ENCODE data around the gene SLC35G4. TPM values are rescaled to one million over a fixed set of nuclear protein-coding genes. Genes with fewer than 3 reads are reported as not detected.
A peak's percentile ranks its signal among the peaks of the same experiment; 100 is the strongest.
"Not testable (repeated sequence)": the region's sequence is repeated elsewhere in the genome, so short reads cannot be mapped to it uniquely, and the experiment has no call there.

Gene SLC35G4
- polyA plus RNA-seq, 10 donors = not detected

DNA sequence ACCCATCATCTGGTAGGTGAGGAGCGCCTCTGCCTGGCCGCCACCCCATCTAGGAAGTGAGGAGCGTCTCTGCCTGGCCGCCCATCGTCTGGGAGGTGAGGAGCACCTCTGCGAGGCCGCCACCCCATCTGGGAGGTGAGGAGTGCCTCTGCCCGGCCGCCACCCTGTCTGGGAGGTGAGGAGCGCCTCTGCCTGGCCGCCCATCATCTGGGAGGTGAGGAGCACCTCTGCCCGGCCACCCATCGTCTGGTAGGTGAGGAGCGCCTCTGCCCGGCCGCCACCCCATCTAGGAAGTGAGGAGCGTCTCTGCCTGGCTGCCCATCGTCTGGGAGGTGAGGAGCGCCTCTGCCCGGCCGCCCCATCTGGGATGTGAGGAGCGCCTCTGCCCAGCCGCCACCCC lies 4.2 kb downstream of the SLC35G4 start:
- not testable (repeated sequence) for DNase-seq

DNA sequence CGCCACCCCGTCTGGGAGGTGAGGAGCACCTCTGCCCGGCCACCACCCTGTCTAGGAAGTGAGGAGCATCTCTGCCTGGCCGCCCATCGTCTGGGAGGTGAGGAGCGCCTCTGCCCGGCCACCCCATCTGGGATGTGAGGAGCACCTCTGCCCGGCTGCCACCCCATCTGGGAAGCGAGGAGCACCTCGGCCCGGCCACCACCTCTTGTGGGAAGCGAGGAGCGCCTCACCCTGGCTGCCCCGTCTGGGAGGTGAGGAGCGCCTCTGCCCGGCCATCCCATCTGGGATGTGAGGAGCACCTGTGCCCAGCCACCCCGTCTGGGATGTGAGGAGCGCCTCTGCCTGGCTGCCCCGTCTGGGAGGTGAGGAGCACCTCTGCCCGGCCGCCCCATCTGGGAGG lies 4.6 kb downstream of the SLC35G4 start:
- DNase-seq = not testable (repeated sequence)

DNA sequence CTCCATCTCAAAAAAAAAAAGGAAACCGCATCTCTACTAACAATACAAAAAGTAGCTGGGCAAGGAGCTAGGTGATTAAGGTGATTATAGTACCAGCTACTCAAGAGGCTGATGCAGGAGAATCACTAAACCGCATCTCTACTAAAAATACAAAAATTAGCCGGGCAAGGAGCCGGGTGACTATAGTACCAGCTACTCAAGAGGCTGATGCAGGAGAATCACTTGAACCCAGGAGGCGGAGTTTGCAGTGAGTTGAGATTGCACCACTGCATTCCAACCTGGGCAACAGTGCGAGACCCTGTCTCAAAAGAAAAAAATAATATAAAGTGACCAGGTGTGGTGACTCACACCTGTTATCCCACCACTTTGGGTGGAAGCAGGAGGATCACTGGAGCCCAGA lies 5.6 kb downstream of the SLC35G4 start:
- not testable (repeated sequence) for DNase-seq

DNA sequence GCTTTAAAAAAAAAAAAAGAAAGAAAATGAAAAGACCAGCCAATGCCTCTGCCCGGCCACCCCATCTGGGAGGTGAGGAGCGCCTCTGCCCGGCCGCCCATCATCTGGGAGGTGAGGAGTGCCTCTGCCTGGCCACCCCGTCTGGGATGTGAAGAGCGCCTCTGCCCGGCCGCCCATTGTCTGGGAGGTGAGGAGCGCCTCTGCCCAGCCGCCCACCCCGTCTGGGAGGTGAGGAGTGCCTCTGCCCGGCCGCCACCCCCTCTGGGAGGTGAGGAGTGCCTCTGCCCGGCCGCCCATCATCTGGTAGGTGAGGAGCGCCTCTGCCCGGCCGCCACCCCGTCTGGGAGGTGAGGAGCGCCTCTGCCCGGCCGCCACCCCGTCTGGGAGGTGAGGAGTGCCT lies 37.9 kb downstream of the SLC35G4 start:
- not testable (repeated sequence) for DNase-seq

DNA sequence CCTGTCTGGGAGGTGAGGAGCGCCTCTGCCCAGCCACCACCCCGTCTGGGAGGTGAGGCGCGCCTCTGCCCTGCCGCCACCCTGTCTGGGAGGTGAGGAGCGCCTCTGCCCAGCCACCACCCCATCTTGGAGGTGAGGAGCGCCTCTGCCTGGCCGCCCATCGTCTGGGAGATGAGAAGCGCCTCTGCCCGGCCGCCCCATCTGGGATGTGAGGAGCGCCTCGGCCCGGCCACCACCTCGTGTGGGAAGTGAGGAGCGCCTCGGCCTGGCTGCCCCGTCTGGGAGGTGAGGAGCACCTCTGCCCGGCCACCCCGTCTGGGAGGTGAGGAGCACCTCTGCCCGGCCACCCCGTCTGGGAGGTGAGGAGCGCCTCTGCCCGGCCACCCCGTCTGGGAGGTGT lies 38.4 kb downstream of the SLC35G4 start:
- DNase-seq = not testable (repeated sequence)

DNA sequence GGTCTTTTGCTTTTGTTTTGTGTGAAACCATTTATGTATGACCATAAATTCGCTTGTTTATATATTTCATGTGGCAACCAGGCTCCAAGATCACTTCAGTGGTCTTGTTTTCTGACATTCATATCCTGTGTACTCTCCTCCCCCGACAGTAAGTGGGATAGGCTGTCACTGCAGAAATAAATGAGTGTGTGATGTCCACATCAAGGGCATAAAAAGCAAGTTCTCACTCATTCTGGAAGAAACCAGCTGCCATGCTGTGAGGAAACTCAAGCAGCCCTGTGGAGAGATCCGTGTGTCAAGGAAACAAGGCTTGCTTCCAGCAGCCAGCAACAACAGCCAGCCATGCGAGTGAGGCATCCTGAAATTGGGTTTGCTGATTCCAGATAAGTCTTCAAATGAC lies 40.4 kb downstream of the SLC35G4 start:
- DNase-seq = no peak

DNA sequence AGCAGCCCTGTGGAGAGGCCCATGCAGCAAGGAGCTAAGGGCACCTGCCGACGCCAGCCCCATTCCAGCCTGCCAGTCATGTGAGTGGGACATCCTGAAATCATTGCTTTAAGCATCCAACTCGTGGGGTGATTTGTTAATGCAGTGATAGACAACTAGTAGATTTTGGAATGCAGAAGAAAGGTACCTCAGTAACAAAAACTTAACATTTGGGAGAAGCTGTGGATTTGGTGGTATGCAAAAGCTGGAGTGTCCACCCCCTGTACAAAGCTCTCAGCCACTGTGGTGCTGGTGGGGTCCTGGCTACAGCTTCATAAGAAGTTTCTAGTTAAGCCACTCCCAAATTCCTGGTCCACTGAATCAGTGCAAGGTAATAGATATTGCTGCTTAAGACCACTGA lies 42.5 kb downstream of the SLC35G4 start:
- no peak for DNase-seq

DNA sequence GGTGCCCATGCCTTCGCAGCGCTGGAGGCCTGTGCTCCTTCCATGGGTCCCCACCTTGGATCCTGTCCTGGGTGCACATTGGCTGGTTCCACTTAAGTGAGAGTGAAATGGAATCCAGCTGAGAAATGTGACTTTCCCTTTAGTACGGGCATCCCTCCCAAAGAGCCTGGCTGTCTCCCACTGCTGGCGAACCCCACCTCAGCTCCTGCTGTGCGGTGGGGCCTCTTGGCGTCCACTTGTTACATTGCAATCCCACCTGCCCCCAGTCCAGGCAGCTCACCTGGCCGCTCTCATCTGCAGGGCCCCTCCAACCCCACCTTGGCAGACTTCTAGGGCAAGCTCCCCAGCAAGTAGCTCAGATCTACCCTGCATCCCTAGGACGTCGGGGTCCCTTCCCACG lies 44.1 kb downstream of the SLC35G4 start:
- DNase-seq = no peak

DNA sequence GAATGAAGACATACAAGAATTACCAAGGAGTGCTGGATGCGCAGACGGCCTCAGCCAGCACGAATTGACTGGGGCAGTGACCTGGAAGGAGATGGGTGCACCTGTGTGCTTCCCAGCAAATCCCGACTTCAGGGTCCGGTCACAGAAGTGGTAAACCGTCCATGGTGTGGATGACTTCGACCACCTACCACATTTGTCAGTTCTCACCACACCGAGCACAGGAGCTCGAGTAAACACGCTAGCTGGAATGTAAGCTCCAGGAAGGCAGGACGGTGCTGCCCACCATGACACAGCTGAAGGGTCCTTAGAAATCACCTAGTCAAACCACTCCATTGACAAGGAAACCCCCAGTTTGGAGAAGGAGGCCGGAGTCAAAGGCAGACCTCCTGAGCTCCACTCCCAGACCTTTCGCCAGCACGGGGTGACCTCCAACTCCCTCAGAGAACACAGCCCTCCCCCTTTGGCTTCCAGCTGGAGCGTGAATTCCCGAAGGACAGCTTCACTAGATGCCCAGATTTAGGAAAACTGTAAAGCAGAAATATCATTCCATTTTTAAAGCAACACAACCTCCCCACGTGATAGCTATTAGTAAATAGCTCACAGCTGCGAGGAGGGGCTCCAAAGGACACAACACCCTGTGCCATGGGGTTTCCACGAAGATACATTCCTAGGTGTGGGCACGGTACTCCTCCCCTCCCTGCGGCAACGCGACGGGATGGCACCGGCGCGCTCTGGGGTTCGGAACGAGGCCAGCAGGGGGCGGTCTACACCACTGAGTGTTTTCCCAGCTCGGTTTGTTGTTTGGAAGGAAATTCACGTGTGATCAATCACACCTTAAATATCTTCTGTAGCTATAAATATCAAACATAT lies 45.6 kb downstream of the SLC35G4 start:
- DNase-seq = peak in 2 of 3 donors; percentile 27 to 42

DNA sequence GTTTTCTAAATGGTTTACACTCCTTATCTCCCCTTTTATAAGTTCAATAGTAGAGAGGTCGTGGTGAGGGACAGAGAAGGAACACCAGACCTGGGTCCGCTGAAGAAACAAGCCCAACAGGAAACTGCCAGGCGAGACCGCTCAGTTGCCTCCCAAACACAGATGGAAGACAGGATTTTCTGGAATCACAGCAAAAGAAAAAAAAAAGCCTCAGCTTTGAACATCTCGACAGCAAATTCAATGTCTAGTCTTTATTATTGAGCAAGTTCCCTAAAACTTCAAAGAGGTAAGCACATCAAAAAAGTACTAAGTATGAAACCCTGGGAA lies 46.2 kb downstream of the SLC35G4 start:
- DNase-seq = no peak

DNA sequence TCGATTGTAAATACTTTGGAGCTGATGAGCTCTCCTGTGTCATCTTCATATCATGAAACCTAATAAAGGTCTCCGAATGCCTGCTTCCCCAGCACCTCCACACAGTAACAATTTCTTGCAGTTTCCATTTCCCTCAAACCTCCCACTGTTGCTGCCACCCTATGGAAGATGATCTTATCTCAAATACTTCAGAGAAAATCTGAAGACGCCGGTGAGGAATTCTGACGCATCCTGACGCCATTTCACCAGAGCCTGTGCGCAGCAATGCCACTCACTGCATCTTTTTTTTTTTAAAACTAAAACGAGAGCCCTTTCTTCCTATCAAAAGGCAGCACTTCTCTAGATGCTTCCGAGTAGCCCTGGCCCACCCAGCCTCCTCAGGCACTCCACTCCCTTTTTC lies 47.8 kb downstream of the SLC35G4 start:
- DNase-seq = no peak

DNA sequence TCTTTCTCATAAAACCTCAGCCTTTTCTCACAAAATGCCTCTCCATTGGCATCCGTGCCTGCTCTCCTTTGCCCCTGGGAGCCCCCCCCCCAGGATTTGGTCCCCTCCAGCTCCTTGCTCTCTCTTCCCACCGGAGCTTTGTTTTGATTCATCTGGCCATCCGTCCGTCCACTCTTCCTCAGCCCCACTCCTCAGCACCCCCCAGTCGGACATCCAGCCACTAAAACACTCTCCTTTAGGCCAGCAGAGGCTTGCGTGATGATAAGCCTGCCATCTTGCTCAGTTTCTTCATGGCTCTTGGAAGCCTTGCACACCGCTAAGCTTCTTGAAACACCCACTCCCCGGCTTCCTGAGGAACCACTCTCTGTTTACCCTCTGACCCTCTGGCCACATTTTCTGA lies 48.2 kb downstream of the SLC35G4 start:
- no peak for DNase-seq

DNA sequence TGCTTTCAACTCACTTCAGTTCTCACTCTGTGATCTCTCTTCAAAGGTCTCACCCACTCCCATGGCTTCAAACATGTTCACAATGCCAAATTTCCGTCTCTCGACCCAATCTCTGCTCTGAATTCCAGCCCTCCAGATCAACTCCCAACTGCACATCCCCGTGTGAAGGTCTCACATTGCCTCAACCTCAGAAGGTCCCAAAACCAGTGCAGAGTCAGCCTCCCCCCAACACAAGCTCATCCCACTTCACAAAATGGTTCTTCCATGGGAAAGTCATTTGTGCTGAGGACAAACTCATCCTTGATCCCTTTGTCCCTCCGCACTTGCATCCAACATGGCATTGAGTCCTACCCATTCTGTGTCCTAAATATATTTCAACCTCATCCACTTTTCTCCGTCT lies 48.6 kb downstream of the SLC35G4 start:
- DNase-seq = no peak

DNA sequence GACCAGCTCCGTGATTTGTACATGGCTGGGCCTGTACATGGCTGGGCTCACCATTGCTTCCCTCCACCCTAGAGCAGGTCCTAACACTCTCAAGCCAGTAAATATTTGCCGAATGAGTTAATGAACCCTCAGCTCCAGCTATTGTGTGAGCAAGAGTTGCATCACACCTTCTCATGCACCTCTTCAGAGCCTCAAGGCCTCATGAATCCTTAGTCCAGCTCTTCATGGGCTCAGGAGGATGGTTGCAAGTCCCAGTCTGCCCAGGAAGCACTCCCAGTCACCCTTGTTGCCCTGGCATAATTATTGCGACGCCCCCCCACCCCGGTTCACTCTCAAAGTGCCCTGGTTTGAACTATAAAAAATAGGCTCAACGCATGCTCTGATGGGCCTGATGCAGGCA lies 49.6 kb downstream of the SLC35G4 start:
- no peak for DNase-seq

Other genes with a start within 250 kb of the SLC35G4 start
- 1 to 10 TPM; 1.5 to 4.8 (median 2.6) TPM for gene GNAL, start 79.7 kb downstream of the SLC35G4 start, polyA plus RNA-seq (ENCODE audit: insufficient read length in 10 of 10)
- 10 to 100 TPM; 18.7 to 26.5 (median 21.7) TPM for gene CHMP1B, start 241.8 kb downstream of the SLC35G4 start, polyA plus RNA-seq (ENCODE audit: insufficient read length in 10 of 10)

Data from muscle of back (tissue), 11 donors.